Activated CD8-positive, alpha-beta T cell treated with anti-CD3 and anti-CD28 coated beads for 36 hours (primary cell): ENCODE results near the gene PLEKHF1. TPM values are rescaled to one million over a fixed set of nuclear protein-coding genes. Genes with fewer than 3 reads are reported as not detected.
"Not testable (repeated sequence)": the region's sequence is repeated elsewhere in the genome, so short reads cannot be mapped to it uniquely, and the experiment has no call there.

Source experiments
- ATAC-seq: fragments of 200-7000 bp; cut with Tn5 transposase; one replicate; pipeline ENCODE4 v1.10.0; 2021; ENCODE audit warnings: mild to moderate bottlenecking, moderate library complexity
- CTCF ChIA-PET: fragments of 350-600 bp; sonication (Branson Sonifier 250); formaldehyde crosslinking; loops from one replicate; lab custom pipeline; 2021; ENCODE audit warnings: antibody characterized with exemption; lab: Charles Lee
- POLR2A ChIA-PET: fragments of 350-600 bp; sonication (Branson Sonifier 250); formaldehyde crosslinking; loops from one replicate; lab custom pipeline; 2021; ENCODE audit warnings: antibody characterized with exemption; lab: Charles Lee
- DNase-seq: peaks from one replicate; pipeline ENCODE4 v3.0.0-alpha.2; 2020
- H3K27ac Mint-ChIP-seq: one replicate; pipeline ENCODE4 v1.8.0; 2021; ENCODE audit warnings: mild to moderate bottlenecking, mixed read lengths
- H3K27me3 Mint-ChIP-seq: one replicate; pipeline ENCODE4 v1.8.0; 2021; ENCODE audit warnings: mixed read lengths
- H3K36me3 Mint-ChIP-seq: one replicate; pipeline ENCODE4 v1.8.0; 2021; ENCODE audit warnings: low read depth, mixed read lengths
- H3K4me1 Mint-ChIP-seq: one replicate; pipeline ENCODE4 v1.8.0; 2021; ENCODE audit warnings: low read depth, mixed read lengths
- H3K4me3 Mint-ChIP-seq: one replicate; pipeline ENCODE4 v1.8.0; 2021; ENCODE audit warnings: mild to moderate bottlenecking, moderate library complexity, mixed read lengths
- H3K9me3 Mint-ChIP-seq: one replicate; pipeline ENCODE4 v1.8.0; 2021; ENCODE audit warnings: mixed read lengths
- intact Hi-C: fragments of 100-400 bp; cut with micrococcal nuclease; formaldehyde crosslinking; loops from one replicate; pipeline ENCODE4 v1.10.0; 2022
- total RNA-seq, 2 experiments: library from RNA; stranded (reverse); gene quantifications; one replicate each; pipeline ENCODE4 v1.2.3, GENCODE V29; 2021
- TF ChIP-seq, protein P1 (sequence below): fragments of 200-600 bp; IDR thresholded peaks from one replicate; pipeline ENCODE4 v1.8.0; 2022; ENCODE audit warnings: antibody characterized with exemption, mild to moderate bottlenecking

The PLEKHF1 gene
- total RNA-seq, 2 experiments from 2014 or later, result 30.4 to 31.7 TPM

DNA sequence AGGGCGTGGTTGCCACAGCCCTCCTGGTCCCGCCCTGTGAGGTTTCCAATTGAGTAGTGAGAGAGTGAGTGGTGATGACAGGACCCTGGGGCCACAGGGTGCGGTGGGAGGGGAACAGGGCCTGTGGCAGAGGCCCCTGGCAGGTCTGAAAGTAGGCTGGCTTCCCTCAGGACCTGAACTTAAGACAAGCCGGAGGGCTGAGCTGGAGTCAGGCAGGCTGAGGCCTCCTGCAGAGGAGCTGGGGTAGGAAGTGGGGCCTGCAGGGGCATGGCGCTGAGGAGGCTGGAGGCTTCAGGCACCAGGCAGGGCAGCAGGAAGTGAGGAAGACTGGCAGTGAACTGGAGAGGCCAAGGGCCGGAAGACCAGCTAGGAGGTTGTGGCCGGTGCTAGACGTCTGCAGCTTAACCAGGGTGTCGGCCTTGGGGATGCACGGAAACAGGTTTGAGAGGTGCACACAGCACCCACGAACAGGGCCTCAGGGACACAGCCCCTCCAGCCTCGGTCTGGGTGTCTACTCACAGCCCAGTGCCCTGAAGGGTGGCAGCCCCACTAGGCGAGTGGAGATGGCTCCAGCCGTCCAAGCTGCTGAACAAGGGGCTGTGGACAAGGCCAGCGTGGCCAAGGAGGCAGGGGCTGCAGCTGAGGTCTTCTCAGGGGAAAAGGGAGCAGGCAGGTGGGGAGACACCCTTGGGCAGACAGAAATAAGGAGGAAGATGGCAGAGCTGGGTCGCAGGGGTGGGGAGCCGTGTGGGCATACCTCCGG is 41.4 kb upstream of the PLEKHF1 start:
- ChIA-PET POLR2A (interaction anchor here (1.1 to 3.9 kb wide), 6 partner anchors 18 to 92 kb away, joined by 3 to 28 read pairs (median 8); partner anchors contain the start of gene POP4), CTCF (interaction anchor here (0.7 to 10.6 kb wide), 11 partner anchors 10 to 67 kb away, joined by 3 to 115 read pairs (median 4); partner anchors contain the start of genes PLEKHF1 and POP4)
- no peaks in the 10 kb centered on the region for H3K36me3 Mint-ChIP-seq
- no peaks in the 10 kb centered on the region for H3K9me3 Mint-ChIP-seq
- peaks cover 53% of the 10 kb centered on the region for H3K4me1 Mint-ChIP-seq
- TF ChIP-seq, protein P1, sequence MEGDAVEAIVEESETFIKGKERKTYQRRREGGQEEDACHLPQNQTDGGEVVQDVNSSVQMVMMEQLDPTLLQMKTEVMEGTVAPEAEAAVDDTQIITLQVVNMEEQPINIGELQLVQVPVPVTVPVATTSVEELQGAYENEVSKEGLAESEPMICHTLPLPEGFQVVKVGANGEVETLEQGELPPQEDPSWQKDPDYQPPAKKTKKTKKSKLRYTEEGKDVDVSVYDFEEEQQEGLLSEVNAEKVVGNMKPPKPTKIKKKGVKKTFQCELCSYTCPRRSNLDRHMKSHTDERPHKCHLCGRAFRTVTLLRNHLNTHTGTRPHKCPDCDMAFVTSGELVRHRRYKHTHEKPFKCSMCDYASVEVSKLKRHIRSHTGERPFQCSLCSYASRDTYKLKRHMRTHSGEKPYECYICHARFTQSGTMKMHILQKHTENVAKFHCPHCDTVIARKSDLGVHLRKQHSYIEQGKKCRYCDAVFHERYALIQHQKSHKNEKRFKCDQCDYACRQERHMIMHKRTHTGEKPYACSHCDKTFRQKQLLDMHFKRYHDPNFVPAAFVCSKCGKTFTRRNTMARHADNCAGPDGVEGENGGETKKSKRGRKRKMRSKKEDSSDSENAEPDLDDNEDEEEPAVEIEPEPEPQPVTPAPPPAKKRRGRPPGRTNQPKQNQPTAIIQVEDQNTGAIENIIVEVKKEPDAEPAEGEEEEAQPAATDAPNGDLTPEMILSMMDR, result no peak
- no peaks in the 10 kb centered on the region for H3K27me3 Mint-ChIP-seq
- H3K4me3 Mint-ChIP-seq, result peak overlapping the region; percentile 73
- peak overlapping the region; percentile 86 for H3K27ac Mint-ChIP-seq
- intact Hi-C loops, result loop anchor here (5.0 kb wide), 1 partner anchor 43 kb away; the partner anchor contains the start of gene PLEKHF1
- DNase-seq, result peak; percentile 84
- ATAC-seq, result peak; percentile 81

DNA sequence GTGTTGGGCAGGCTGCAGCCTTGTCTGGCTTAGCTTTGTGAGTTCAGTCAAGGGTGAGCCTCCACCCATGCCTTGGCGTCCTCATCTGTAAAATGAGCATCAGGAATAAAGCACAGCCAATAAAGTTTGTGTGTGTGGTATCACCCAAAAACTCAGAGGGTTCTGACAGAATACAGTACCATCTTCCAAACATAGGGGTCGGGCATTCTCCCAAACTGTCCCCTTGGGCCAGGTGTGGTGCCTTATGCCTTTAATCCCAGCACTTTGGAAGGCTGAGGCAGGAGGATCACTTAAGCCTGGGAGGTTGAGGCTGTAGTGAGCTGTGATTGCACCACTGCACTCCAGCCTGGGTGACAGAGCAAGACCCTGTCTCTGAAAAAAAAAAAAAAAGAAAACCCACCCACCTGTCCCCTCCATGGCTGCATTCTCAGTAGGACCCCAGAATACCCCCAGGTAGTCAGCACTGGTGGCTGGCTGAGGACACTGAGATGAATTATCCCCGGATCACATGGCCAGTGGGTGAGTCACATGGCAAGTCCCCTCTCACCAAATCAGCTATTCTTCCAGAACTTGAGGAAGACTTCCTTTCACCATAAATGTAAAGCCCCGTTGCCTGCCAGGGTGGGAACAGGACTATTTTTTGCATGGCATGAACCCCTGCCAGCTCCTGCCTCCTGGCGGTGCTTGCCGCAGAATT is 40.6 kb upstream of the PLEKHF1 start:
- peaks cover 53% of the 10 kb centered on the region for H3K4me1 Mint-ChIP-seq
- no peaks in the 10 kb centered on the region for H3K9me3 Mint-ChIP-seq
- no peaks in the 10 kb centered on the region for H3K27me3 Mint-ChIP-seq
- peak overlapping the region; percentile 86 for H3K27ac Mint-ChIP-seq
- ChIA-PET POLR2A (interaction anchor here (0.9 to 3.9 kb wide), 4 partner anchors 18 to 97 kb away, joined by 3 to 28 read pairs (median 12); partner anchors contain the start of gene POP4), CTCF (interaction anchor here (1.0 to 10.6 kb wide), 8 partner anchors 15 to 92 kb away, joined by 3 to 115 read pairs (median 4); partner anchors contain the start of gene POP4)
- DNase-seq, result no peak
- ATAC-seq, result no peak
- H3K4me3 Mint-ChIP-seq, result peak overlapping the region; percentile 73
- H3K36me3 Mint-ChIP-seq, result no peaks in the 10 kb centered on the region
- intact Hi-C loops, result loop anchor here (5.0 kb wide), 1 partner anchor 43 kb away; the partner anchor contains the start of gene PLEKHF1
- TF ChIP-seq, protein P1, result peak; percentile 16

- DNase-seq (no peak), ATAC-seq (no peak)
- Mint-ChIP-seq H3K4me3 (no peak overlapping the region), H3K9me3 (no peaks in the 10 kb centered on the region), H3K36me3 (no peaks in the 10 kb centered on the region), H3K27ac (no peak overlapping the region), H3K27me3 (no peaks in the 10 kb centered on the region), H3K4me1 (peaks cover 48% of the 10 kb centered on the region)
- CTCF ChIA-PET, result interaction anchor here (1.0 to 10.6 kb wide), 6 partner anchors 16 to 91 kb away, joined by 3 to 115 read pairs (median 4); partner anchors contain the start of gene POP4
- POLR2A ChIA-PET, result interaction anchor here (0.9 kb wide), 1 partner anchor 96 kb away, joined by 3 read pairs; no protein-coding TSS in a partner anchor
- TF ChIP-seq, protein P1, result no peak
- intact Hi-C loops, result no loop called here
Observed at GRCh38 chr19:29625186-29625651, 40.0 kb upstream of the PLEKHF1 start.

GRCh38 chr19:29626386-29626785 is 38.9 kb upstream of the PLEKHF1 start:
- POLR2A ChIA-PET, result interaction anchor here (1.4 kb wide), 1 partner anchor 42 kb away, joined by 3 read pairs; no protein-coding TSS in a partner anchor
- no peaks in the 10 kb centered on the region for H3K36me3 Mint-ChIP-seq
- no peaks in the 10 kb centered on the region for H3K27me3 Mint-ChIP-seq
- no peak for ATAC-seq
- DNase-seq, result no peak
- peaks cover 37% of the 10 kb centered on the region for H3K4me1 Mint-ChIP-seq
- no peak overlapping the region for H3K27ac Mint-ChIP-seq
- intact Hi-C loops, result no loop called here
- no peaks in the 10 kb centered on the region for H3K9me3 Mint-ChIP-seq
- CTCF ChIA-PET, result interaction anchor here (1.0 to 10.6 kb wide), 3 partner anchors 17 to 90 kb away, joined by 3 to 115 read pairs (median 3); partner anchors contain the start of gene POP4
- no peak overlapping the region for H3K4me3 Mint-ChIP-seq
- TF ChIP-seq, protein P1, result no peak

GRCh38 chr19:29626832-29627231 is 38.4 kb upstream of the PLEKHF1 start:
- H3K27me3 Mint-ChIP-seq, result not testable (repeated sequence)

More at GRCh38 chr19:29626832-29627231, 38.4 kb upstream of the PLEKHF1 start:
- H3K9me3 Mint-ChIP-seq, H3K27ac Mint-ChIP-seq, H3K4me3 Mint-ChIP-seq, DNase-seq, H3K36me3 Mint-ChIP-seq, intact Hi-C loops, ATAC-seq: not testable (repeated sequence)
- ChIA-PET POLR2A (interaction anchor here (0.7 to 1.4 kb wide), 2 partner anchors 41 to 54 kb away, joined by 3 read pairs; no protein-coding TSS in a partner anchor), CTCF (interaction anchor here (0.7 to 10.6 kb wide), 3 partner anchors 17 to 89 kb away, joined by 3 to 115 read pairs (median 3); partner anchors contain the start of gene POP4)
- peaks cover 32% of the 10 kb centered on the region for H3K4me1 Mint-ChIP-seq
